Liver (tissue), 2 donors: ENCODE results near the gene NOC4L.

Experiments
- TF ChIP-seq, protein P1 (sequence below): IDR thresholded peaks from 2 replicates; pipeline ENCODE4 v1.6.1; 2016; ENCODE audit warnings: antibody characterized with exemption
- TF ChIP-seq, protein P2 (sequence below): fragments of 150-350 bp; IDR thresholded peaks from 2 replicates; pipeline ENCODE4 v1.5.1; 2017; ENCODE audit warnings: improper control_type of control experiment, low read depth, low read length; ENCODE audit not compliant: missing input control
- donor health status: healthy.

DNA sequence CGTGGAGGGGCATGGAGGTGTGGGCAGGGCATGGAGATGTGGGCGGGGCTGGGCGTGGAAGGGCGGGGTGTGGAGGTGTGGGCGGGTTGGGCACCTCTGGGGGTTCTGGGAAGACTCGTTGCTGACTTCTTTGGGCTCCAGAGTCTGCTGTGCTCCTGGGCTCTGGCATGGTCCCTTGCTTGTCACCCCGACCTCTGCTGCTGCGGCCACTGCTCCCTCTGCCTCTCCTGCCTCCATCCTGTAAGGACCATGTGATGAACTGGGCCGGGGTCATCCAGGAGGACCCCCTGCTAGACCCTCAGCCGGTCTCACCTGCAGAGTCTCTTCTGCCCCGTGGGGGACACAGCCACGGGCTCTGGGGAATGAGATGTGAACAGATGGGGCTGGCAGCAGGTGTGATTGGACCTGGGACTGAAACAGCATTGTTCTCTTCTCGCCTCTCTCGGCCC is 15.3 kb downstream of the NOC4L start:
- TF ChIP-seq, protein P1, sequence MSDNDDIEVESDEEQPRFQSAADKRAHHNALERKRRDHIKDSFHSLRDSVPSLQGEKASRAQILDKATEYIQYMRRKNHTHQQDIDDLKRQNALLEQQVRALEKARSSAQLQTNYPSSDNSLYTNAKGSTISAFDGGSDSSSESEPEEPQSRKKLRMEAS: no peak
- TF ChIP-seq, protein P2, sequence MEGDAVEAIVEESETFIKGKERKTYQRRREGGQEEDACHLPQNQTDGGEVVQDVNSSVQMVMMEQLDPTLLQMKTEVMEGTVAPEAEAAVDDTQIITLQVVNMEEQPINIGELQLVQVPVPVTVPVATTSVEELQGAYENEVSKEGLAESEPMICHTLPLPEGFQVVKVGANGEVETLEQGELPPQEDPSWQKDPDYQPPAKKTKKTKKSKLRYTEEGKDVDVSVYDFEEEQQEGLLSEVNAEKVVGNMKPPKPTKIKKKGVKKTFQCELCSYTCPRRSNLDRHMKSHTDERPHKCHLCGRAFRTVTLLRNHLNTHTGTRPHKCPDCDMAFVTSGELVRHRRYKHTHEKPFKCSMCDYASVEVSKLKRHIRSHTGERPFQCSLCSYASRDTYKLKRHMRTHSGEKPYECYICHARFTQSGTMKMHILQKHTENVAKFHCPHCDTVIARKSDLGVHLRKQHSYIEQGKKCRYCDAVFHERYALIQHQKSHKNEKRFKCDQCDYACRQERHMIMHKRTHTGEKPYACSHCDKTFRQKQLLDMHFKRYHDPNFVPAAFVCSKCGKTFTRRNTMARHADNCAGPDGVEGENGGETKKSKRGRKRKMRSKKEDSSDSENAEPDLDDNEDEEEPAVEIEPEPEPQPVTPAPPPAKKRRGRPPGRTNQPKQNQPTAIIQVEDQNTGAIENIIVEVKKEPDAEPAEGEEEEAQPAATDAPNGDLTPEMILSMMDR: no peak
